WTC11 (cell line): ENCODE data around the gene TCAP. TPM values are rescaled to one million over a fixed set of nuclear protein-coding genes. Genes with fewer than 3 reads are reported as not detected.
A peak's percentile ranks its signal among the peaks of the same experiment; 100 is the strongest.

Experiments
- ATAC-seq: fragments of 200-7000 bp; cut with Tn5 transposase; 2 replicates; pipeline ENCODE4 v1.10.0; 2021; ENCODE audit warnings: mild to moderate bottlenecking, moderate library complexity
- CTCF ChIA-PET: fragments of 300-600 bp; sonication (Branson Sonifier 250); formaldehyde crosslinking; loops from one replicate; lab custom pipeline; 2021; ENCODE audit warnings: antibody characterized with exemption; lab: Charles Lee
- POLR2A ChIA-PET: fragments of 350-600 bp; sonication (Branson Sonifier 250); formaldehyde crosslinking; loops from one replicate; lab custom pipeline; 2021; ENCODE audit warnings: antibody characterized with exemption; lab: Charles Lee
- DNase-seq: peaks from one replicate; pipeline ENCODE4 v3.0.0; 2021; ENCODE audit warnings: low spot score
- H3K27ac Mint-ChIP-seq: 2 replicates; pipeline ENCODE4 v1.8.0; 2021; ENCODE audit warnings: mixed read lengths
- H3K27me3 Mint-ChIP-seq: 2 replicates; pipeline ENCODE4 v1.8.0; 2021; ENCODE audit warnings: low read depth, mild to moderate bottlenecking, moderate library complexity, mixed read lengths
- H3K36me3 Mint-ChIP-seq: 2 replicates; pipeline ENCODE4 v1.8.0; 2021; ENCODE audit warnings: mixed read lengths
- H3K4me1 Mint-ChIP-seq: 2 replicates; pipeline ENCODE4 v1.8.0; 2022; ENCODE audit warnings: mixed read lengths
- H3K4me3 Mint-ChIP-seq: 2 replicates; pipeline ENCODE4 v1.8.0; 2021; ENCODE audit warnings: mild to moderate bottlenecking, moderate library complexity, mixed read lengths
- H3K9me3 Mint-ChIP-seq: 2 replicates; pipeline ENCODE4 v1.8.0; 2021; ENCODE audit warnings: mixed read lengths
- AFF4 ChIP-seq: sonication (generic); formaldehyde crosslinking; IDR thresholded peaks from 2 replicates; pipeline ENCODE4 v1.8.1; 2023; ENCODE audit warnings: mild to moderate bottlenecking, missing genetic modification reagents, borderline replicate concordance
- ARID4B ChIP-seq: sonication (generic); formaldehyde crosslinking; IDR thresholded peaks from 2 replicates; pipeline ENCODE4 v1.8.0; 2023; ENCODE audit warnings: missing genetic modification reagents, mild to moderate bottlenecking, borderline replicate concordance
- ATF1 ChIP-seq: sonication (generic); formaldehyde crosslinking; IDR thresholded peaks from 2 replicates; pipeline ENCODE4 v1.8.1; 2023; ENCODE audit warnings: mild to moderate bottlenecking, moderate library complexity, missing genetic modification reagents
- ATF6 ChIP-seq: sonication (generic); formaldehyde crosslinking; IDR thresholded peaks from 2 replicates; pipeline ENCODE4 v1.8.1; 2023; ENCODE audit warnings: mild to moderate bottlenecking, missing genetic modification reagents
- CTCF ChIP-seq: fragments of 200-600 bp; IDR thresholded peaks from 2 replicates; pipeline ENCODE4 v1.8.0; 2022; ENCODE audit warnings: antibody characterized with exemption
- E2F1 ChIP-seq: sonication (generic); formaldehyde crosslinking; IDR thresholded peaks from 2 replicates; pipeline ENCODE4 v1.8.0; 2022; ENCODE audit warnings: mild to moderate bottlenecking, missing genetic modification reagents
- EMX1 ChIP-seq: fragments of 250-450 bp; sonication (Bioruptor Pico); IDR thresholded peaks from 2 replicates; pipeline ENCODE4 v1.8.0; 2021; ENCODE audit warnings: mild to moderate bottlenecking
- HMGA2 ChIP-seq: fragments of 250-450 bp; sonication (Bioruptor Pico); IDR thresholded peaks from 2 replicates; pipeline ENCODE4 v1.4.0; 2021; ENCODE audit warnings: mild to moderate bottlenecking, moderate library complexity
- SMAD4 ChIP-seq: sonication (generic); formaldehyde crosslinking; IDR thresholded peaks from 2 replicates; pipeline ENCODE4 v1.8.0; 2022; ENCODE audit warnings: mild to moderate bottlenecking, missing genetic modification reagents
- TEAD1 ChIP-seq: sonication (generic); formaldehyde crosslinking; IDR thresholded peaks from 2 replicates; pipeline ENCODE4 v1.8.0; 2022; ENCODE audit warnings: mild to moderate bottlenecking, missing genetic modification reagents
- TEAD4 ChIP-seq: sonication (generic); formaldehyde crosslinking; IDR thresholded peaks from 2 replicates; pipeline ENCODE4 v1.8.0; 2022; ENCODE audit warnings: mild to moderate bottlenecking, missing genetic modification reagents
- ZBTB21 ChIP-seq: sonication (generic); formaldehyde crosslinking; IDR thresholded peaks from 2 replicates; pipeline ENCODE4 v1.8.1; 2023; ENCODE audit warnings: mild to moderate bottlenecking, missing genetic modification reagents, borderline replicate concordance
- ZMAT4 ChIP-seq: fragments of 250-450 bp; sonication (Bioruptor Pico); IDR thresholded peaks from 2 replicates; pipeline ENCODE4 v1.9.0; 2021; ENCODE audit warnings: mild to moderate bottlenecking
- ZNF263 ChIP-seq: sonication (generic); formaldehyde crosslinking; IDR thresholded peaks from 2 replicates; pipeline ENCODE4 v1.8.1; 2022; ENCODE audit warnings: low read depth, mild to moderate bottlenecking, moderate library complexity, missing genetic modification reagents
- total RNA-seq: library from RNA; stranded (reverse); gene quantifications from 3 replicates; pipeline ENCODE4 v1.2.3, GENCODE V29; 2021

TCAP gene
- total RNA-seq, 1 experiment from 2014 or later: 2.9 TPM

- TF ChIP-seq CTCF: no peak
- no peak for TF ChIP-seq ZNF263 (CRISPR knock-in tag)
- no peak for TF ChIP-seq SMAD4 (CRISPR knock-in tag)
- TF ChIP-seq AFF4 (CRISPR knock-in tag): no peak
These were observed 40.7 kb downstream of the TCAP start (continued) for GRCh38 chr17:39705786-39706348.

- Mint-ChIP-seq H3K4me3 (no peak overlapping the region), H3K9me3 (no peaks in the 10 kb centered on the region), H3K36me3 (peaks cover 42% of the 10 kb centered on the region), H3K27ac (no peak overlapping the region; the same call in 1 of the 2 replicates), H3K27me3 (no peaks in the 10 kb centered on the region), H3K4me1 (peaks cover 47% of the 10 kb centered on the region)
- CTCF ChIA-PET: interaction anchor here (1.2 to 7.9 kb wide), 5 partner anchors 12 to 85 kb away, joined by 3 to 77 read pairs (median 14); partner anchors contain the start of gene MIEN1
- ATAC-seq: no peak
- DNase-seq: no peak
- POLR2A ChIA-PET: no interaction called here
- TF ChIP-seq CTCF: no peak
- TF ChIP-seq TEAD4: no peak
These were observed 41.2 kb downstream of the TCAP start for GRCh38 chr17:39706383-39706782.

GRCh38 chr17:39706921-39707337 lies 41.8 kb downstream of the TCAP start:
- peaks cover 47% of the 10 kb centered on the region for H3K36me3 Mint-ChIP-seq
- ATAC-seq (no peak), DNase-seq (no peak)
- H3K9me3 Mint-ChIP-seq: no peaks in the 10 kb centered on the region
- no peaks in the 10 kb centered on the region for H3K27me3 Mint-ChIP-seq
- ChIA-PET POLR2A (no interaction called here), CTCF (interaction anchor here (1.2 kb wide), 1 partner anchor 11 kb away, joined by 3 read pairs; no protein-coding TSS in a partner anchor)
- peak overlapping the region; percentile 82 for H3K27ac Mint-ChIP-seq
- no peak for TF ChIP-seq TEAD1 (CRISPR knock-in tag)
- no peak for TF ChIP-seq ATF6 (CRISPR knock-in tag)
- TF ChIP-seq EMX1 (CRISPR knock-in tag): no peak
- TF ChIP-seq ZBTB21: no peak
- TF ChIP-seq HMGA2 (CRISPR knock-in tag): no peak
- TF ChIP-seq E2F1 (CRISPR knock-in tag): no peak
- TF ChIP-seq ARID4B (CRISPR knock-in tag): no peak
- no peak for TF ChIP-seq ZMAT4 (CRISPR knock-in tag)
- no peak for TF ChIP-seq ATF1 (CRISPR knock-in tag)
- peaks cover 41% of the 10 kb centered on the region for H3K4me1 Mint-ChIP-seq
- no peak overlapping the region for H3K4me3 Mint-ChIP-seq
